ENCODE measurements around the gene RBM33.
"Not testable (repeated sequence)": the region's sequence is repeated elsewhere in the genome, so short reads cannot be mapped to it uniquely, and the experiment has no call there.

RBM33 gene

DNA sequence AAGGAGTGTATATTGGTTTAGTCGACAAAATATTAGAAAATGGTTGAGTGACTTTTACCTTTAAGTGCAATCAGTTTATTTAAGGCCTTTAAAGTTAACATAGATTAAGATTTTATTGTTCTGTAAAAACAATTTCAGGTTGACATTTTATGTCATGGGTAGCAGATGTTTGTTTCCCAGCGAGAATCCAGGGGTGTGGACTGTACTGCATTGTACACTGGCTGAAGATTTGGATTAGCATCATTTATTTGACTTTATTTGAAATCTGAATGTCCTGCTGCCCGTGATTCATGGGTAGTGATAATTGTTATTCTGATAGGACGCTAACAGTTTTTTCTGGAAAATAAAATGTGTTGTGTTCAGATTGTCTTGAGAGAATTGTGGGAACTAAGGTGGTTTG lies 39.3 kb downstream of the RBM33 start:
- peaks cover 13% of the 10 kb centered on the region for H3K4me1 ChIP-seq (ENCODE audit: insufficient read depth, low read length)
- no peak overlapping the region for H3K27ac ChIP-seq (ENCODE audit: low read depth, low read length)
- H3K27me3 ChIP-seq (ENCODE audit: control insufficient read depth in 1 of 2, insufficient read depth in 2 of 2, low read length in 2 of 2), result no peaks in the 10 kb centered on the region
- no peak overlapping the region for H3K9ac ChIP-seq (ENCODE audit: low read length)
- no peak overlapping the region for H3K4me3 ChIP-seq (ENCODE audit: low read depth in 1 of 2, low read length in 2 of 2)
- H3K9me3 ChIP-seq (ENCODE audit: low read length), result no peaks in the 10 kb centered on the region
- H3K36me3 ChIP-seq (ENCODE audit: insufficient read depth, low read length), result peaks cover 30% of the 10 kb centered on the region

DNA sequence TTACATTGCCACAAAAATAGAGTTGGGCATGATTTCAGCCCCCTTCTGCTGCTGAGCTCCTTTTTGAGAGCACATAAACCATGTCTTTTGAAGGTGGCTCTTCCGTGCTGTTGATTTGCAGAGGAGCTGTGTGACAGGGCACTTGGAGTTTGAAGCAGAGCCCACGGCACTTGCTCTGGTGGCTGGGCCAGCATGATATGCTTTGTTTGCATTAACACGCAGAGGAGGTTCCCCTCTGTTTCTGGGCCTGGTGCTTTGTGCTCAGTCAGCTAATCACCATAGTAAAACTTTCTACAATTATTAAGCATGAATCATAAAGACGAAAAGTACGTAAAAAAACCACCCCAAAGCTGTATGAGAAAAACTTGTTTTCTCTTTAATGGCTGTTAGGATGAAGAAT lies 40.1 kb downstream of the RBM33 start:
- Histone ChIP-seq H3K9me3 (ENCODE audit: low read length) (no peaks in the 10 kb centered on the region), H3K36me3 (ENCODE audit: insufficient read depth, low read length) (peaks cover 25% of the 10 kb centered on the region), H3K27ac (ENCODE audit: low read depth, low read length) (no peak overlapping the region), H3K4me3 (ENCODE audit: low read depth in 1 of 2, low read length in 2 of 2) (no peak overlapping the region), H3K27me3 (ENCODE audit: control insufficient read depth in 1 of 2, insufficient read depth in 2 of 2, low read length in 2 of 2) (no peaks in the 10 kb centered on the region), H3K9ac (ENCODE audit: low read length) (no peak overlapping the region), H3K4me1 (ENCODE audit: insufficient read depth, low read length) (peaks cover 13% of the 10 kb centered on the region)

DNA sequence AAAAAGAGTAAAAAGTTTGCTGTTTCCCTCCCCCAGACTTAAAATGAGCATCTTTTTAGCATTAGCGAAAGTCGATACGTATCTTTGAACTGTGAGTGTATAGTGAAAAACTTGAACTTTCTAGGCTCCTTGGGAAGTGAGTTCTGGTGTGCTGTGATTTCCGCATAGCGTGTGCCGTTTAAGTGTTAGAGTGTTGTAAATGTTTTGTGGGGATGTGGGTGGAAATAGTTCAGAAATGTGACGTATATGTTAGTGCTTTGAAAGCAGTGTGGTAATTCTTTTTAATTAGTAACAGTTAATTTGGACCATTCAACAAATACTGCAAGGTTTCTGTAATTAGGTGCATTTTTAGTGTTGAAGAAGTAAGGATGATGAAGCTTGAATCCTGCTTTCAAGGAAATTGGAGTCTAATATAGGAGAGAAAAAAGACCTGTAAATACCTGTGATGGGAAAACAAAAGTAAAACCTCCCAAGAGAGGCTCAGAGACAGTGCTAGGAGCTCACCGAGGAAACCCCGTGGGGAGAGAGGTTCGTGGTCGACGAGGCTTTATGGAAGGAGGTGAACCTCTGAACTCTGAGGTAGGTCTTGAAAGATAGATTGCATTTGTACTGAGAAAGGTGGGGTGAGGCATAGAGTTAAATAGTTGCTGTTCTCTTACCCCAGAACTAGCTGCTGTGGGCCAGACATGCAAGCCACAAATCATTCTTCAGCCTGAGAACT lies 40.8 kb downstream of the RBM33 start:
- H3K27ac ChIP-seq (ENCODE audit: low read depth, low read length), result no peak overlapping the region
- peaks cover 22% of the 10 kb centered on the region for H3K36me3 ChIP-seq (ENCODE audit: insufficient read depth, low read length)

DNA sequence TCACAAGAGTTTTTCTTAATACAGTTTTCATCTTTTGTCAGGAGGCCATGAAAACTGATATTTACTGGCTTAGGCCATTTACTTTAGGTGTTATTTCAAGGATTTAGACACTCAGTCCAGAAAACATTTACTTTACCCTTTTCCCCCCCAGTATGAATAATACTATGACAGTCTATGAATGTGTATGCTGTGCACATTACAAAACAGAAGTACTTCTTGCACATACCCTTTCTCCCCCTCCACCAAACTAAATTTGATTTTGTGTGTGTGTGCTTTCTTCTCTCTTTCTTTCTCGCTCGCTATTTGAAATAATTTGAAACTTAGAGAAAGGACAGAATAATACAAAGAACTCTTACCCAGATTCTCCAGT lies 41.3 kb downstream of the RBM33 start:
- no peak overlapping the region for H3K4me3 ChIP-seq (ENCODE audit: low read depth in 1 of 2, low read length in 2 of 2)
- H3K27me3 ChIP-seq (ENCODE audit: control insufficient read depth in 1 of 2, insufficient read depth in 2 of 2, low read length in 2 of 2), result no peaks in the 10 kb centered on the region
- H3K4me1 ChIP-seq (ENCODE audit: insufficient read depth, low read length), result peaks cover 13% of the 10 kb centered on the region
- no peaks in the 10 kb centered on the region for H3K9me3 ChIP-seq (ENCODE audit: low read length)
- H3K36me3 ChIP-seq (ENCODE audit: insufficient read depth, low read length), result peaks cover 17% of the 10 kb centered on the region
- H3K9ac ChIP-seq (ENCODE audit: low read length), result no peak overlapping the region
- no peak overlapping the region for H3K27ac ChIP-seq (ENCODE audit: low read depth, low read length)

More for the DNA sequence above, 40.8 kb downstream of the RBM33 start:
- H3K4me1 ChIP-seq (ENCODE audit: insufficient read depth, low read length), result peaks cover 13% of the 10 kb centered on the region
- H3K9ac ChIP-seq (ENCODE audit: low read length), result no peak overlapping the region
- no peaks in the 10 kb centered on the region for H3K9me3 ChIP-seq (ENCODE audit: low read length)
- no peak overlapping the region for H3K4me3 ChIP-seq (ENCODE audit: low read depth in 1 of 2, low read length in 2 of 2)
- no peaks in the 10 kb centered on the region for H3K27me3 ChIP-seq (ENCODE audit: control insufficient read depth in 1 of 2, insufficient read depth in 2 of 2, low read length in 2 of 2)

DNA sequence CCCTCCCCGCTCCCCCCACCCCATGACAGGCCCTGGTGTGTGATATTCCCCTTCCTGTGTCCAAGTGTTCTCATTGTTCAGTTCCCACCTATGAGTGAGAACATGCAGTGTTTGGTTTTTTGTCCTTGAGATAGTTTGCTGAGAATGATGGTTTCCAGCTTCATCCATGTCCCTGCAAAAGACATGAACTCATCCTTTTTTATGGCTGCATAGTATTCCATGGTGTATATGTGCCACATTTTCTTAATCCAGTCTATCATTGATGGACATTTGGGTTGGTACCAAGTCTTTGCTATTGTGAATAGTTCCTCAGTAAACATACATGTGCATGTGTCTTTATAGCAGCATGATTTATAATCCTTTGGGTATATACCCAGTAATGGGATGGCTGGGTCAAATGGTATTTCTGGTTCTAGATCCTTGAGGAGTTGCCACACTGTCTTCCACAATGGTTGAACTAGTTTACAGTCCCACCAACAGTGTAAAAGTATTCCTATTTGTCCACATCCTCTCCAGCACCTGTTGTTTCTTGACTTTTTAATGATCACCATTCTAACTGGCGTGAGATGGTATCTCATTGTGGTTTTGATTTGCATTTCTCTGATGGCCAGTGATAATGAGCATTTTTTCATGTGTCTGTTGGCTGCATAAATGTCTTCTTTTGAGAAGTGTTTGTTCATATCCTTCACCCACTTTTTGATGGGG lies 42.3 kb downstream of the RBM33 start:
- H3K27me3 ChIP-seq (ENCODE audit: control insufficient read depth in 1 of 2, insufficient read depth in 2 of 2, low read length in 2 of 2); H3K9ac ChIP-seq (ENCODE audit: low read length); H3K4me3 ChIP-seq (ENCODE audit: low read depth in 1 of 2, low read length in 2 of 2); H3K27ac ChIP-seq (ENCODE audit: low read depth, low read length); H3K9me3 ChIP-seq (ENCODE audit: low read length): not testable (repeated sequence)
- Histone ChIP-seq H3K4me1 (ENCODE audit: insufficient read depth, low read length) (peaks cover 13% of the 10 kb centered on the region), H3K36me3 (ENCODE audit: insufficient read depth, low read length) (peaks cover 11% of the 10 kb centered on the region)

DNA sequence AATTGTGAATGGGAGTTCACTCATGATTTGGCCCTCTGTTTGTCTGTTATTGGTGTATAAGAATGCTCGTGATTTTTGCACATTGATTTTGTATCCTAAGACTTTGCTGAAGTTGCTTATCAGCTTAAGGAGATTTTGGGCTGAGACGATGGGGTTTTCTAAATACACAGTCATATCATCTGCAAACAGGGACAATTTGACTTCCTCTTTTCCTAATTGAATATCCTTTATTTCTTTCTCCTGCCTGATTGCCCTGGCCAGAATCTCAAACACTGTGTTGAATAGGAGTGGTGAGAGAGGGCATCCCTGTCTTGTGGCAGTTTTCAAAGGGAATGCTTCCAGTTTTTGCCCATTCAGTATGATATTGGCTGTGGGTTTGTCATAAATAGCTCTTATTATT lies 43.8 kb downstream of the RBM33 start:
- not testable (repeated sequence) for H3K9me3 ChIP-seq (ENCODE audit: low read length)

DNA sequence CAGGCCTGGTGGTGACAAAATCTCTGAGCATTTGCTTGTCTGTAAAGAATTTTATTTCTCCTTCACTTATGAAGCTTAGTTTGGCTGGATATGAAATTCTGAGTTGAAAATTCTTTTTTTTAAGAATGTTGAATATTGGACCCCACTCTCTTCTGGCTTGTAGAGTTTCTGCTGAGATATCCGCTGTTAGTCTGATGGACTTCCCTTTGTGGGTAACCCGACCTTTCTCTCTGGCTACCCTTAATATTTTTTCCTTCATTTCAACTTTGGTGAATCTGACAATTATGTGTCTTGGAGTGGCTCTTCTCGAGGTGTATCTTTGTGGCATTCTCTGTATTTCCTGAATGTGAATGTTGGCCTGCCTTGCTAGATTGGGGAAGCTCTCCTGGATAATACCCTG lies 46.2 kb downstream of the RBM33 start:
- not testable (repeated sequence) for H3K36me3 ChIP-seq (ENCODE audit: insufficient read depth, low read length); H3K4me3 ChIP-seq (ENCODE audit: low read depth in 1 of 2, low read length in 2 of 2); H3K27ac ChIP-seq (ENCODE audit: low read depth, low read length); H3K4me1 ChIP-seq (ENCODE audit: insufficient read depth, low read length); H3K9ac ChIP-seq (ENCODE audit: low read length); H3K27me3 ChIP-seq (ENCODE audit: control insufficient read depth in 1 of 2, insufficient read depth in 2 of 2, low read length in 2 of 2); H3K9me3 ChIP-seq (ENCODE audit: low read length)

More for the DNA sequence above, 43.8 kb downstream of the RBM33 start:
- not testable (repeated sequence) for H3K9ac ChIP-seq (ENCODE audit: low read length); H3K27me3 ChIP-seq (ENCODE audit: control insufficient read depth in 1 of 2, insufficient read depth in 2 of 2, low read length in 2 of 2); H3K4me3 ChIP-seq (ENCODE audit: low read depth in 1 of 2, low read length in 2 of 2); H3K27ac ChIP-seq (ENCODE audit: low read depth, low read length); H3K36me3 ChIP-seq (ENCODE audit: insufficient read depth, low read length)
- peaks cover 22% of the 10 kb centered on the region for H3K4me1 ChIP-seq (ENCODE audit: insufficient read depth, low read length)

DNA sequence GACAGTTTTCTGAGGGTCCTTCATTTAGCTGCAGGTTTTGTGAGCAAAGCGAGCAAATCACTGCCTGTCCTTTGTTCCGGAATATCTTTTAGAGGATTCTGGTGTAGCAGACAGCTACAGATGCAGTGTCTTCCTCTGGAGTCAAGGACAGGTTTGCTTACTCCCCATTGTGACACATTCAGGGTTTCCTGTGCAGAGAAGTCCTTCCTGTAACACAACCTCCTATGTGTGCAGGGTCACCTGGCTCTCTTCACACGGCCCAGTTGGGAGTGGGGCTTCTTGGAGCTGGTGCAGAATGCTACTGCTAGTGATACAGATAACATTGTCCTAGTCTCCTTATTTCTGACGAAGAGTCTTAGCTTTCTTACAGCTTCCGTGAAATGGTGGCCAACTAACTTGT lies 47.9 kb downstream of the RBM33 start:
- Histone ChIP-seq H3K9ac (ENCODE audit: low read length) (no peak overlapping the region), H3K27me3 (ENCODE audit: control insufficient read depth in 1 of 2, insufficient read depth in 2 of 2, low read length in 2 of 2) (no peaks in the 10 kb centered on the region), H3K27ac (ENCODE audit: low read depth, low read length) (no peak overlapping the region), H3K36me3 (ENCODE audit: insufficient read depth, low read length) (no peaks in the 10 kb centered on the region), H3K4me1 (ENCODE audit: insufficient read depth, low read length) (peaks cover 9% of the 10 kb centered on the region), H3K4me3 (ENCODE audit: low read depth in 1 of 2, low read length in 2 of 2) (peak overlapping the region in 1 of 2 donors; percentile 18), H3K9me3 (ENCODE audit: low read length) (no peaks in the 10 kb centered on the region)

DNA sequence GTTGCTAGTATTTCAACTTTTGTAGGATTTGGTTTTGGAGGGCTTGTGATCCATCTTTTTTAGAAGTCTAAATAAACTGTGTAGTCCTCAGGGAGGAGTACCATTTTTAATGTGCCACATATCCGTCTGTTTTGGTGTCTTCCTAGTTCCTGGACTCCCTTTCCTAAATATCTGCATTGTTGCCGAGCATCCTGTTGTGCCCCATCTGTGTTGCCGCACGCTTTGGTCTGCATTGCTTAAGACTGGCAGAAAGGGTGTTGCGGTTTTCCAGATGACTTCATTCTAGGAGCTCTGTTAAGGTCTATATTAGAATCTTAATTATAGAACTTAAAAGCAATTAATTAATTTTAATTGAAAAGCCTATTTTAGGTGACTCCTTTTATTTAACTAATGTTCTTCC lies 49.4 kb downstream of the RBM33 start:
- Histone ChIP-seq H3K4me3 (ENCODE audit: low read depth in 1 of 2, low read length in 2 of 2) (no peak overlapping the region), H3K27ac (ENCODE audit: low read depth, low read length) (no peak overlapping the region), H3K4me1 (ENCODE audit: insufficient read depth, low read length) (peaks cover 9% of the 10 kb centered on the region), H3K36me3 (ENCODE audit: insufficient read depth, low read length) (no peaks in the 10 kb centered on the region), H3K9ac (ENCODE audit: low read length) (no peak overlapping the region), H3K9me3 (ENCODE audit: low read length) (no peaks in the 10 kb centered on the region), H3K27me3 (ENCODE audit: control insufficient read depth in 1 of 2, insufficient read depth in 2 of 2, low read length in 2 of 2) (no peaks in the 10 kb centered on the region)

DNA sequence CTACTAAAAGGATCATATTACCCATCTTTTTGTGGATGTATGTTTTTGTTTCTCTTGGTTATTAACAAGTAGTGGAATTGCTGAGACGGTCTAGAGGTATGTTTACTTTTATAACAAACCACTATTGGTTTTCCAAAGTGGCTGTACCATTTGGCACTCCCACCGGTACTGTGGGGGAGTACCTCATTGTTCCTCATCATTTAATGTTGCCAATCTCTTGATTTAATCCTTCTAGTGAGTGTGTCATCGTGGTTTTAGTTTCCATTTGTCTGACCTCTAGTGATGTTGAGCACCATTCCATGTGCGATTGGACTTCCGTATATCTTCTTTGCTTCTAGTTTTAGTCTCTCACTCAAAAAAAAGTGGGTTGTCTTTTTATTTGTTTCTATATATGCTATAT lies 50.4 kb downstream of the RBM33 start:
- Histone ChIP-seq H3K4me3 (ENCODE audit: low read depth in 1 of 2, low read length in 2 of 2) (no peak overlapping the region), H3K9ac (ENCODE audit: low read length) (no peak overlapping the region), H3K36me3 (ENCODE audit: insufficient read depth, low read length) (peaks cover 5% of the 10 kb centered on the region)

DNA sequence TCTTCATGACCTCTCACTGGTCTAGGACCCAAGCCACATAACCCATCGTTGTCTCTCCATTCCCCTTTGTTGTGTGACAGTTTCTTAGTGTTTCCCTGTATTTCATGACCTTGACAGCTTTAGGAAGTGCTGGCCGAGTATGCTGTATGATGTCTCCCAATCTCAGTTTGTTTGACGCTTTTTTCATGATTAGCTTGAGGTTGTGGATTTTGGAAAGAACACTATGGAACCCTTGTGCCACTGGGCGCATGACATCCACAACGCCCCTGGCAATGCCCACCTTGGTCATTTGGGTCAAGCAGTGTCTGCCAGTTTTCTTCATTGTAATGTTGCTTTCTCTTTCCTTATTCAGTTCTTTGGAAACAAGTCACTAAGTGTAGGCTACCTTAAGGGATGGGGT lies 52.3 kb downstream of the RBM33 start:
- H3K9ac ChIP-seq (ENCODE audit: low read length), result no peak overlapping the region
- no peaks in the 10 kb centered on the region for H3K27me3 ChIP-seq (ENCODE audit: control insufficient read depth in 1 of 2, insufficient read depth in 2 of 2, low read length in 2 of 2)
- H3K9me3 ChIP-seq (ENCODE audit: low read length), result no peaks in the 10 kb centered on the region
- H3K36me3 ChIP-seq (ENCODE audit: insufficient read depth, low read length), result peaks cover 10% of the 10 kb centered on the region
- H3K4me3 ChIP-seq (ENCODE audit: low read depth in 1 of 2, low read length in 2 of 2), result no peak overlapping the region
- no peak overlapping the region for H3K27ac ChIP-seq (ENCODE audit: low read depth, low read length)
- peaks cover 9% of the 10 kb centered on the region for H3K4me1 ChIP-seq (ENCODE audit: insufficient read depth, low read length)

More for the DNA sequence above, 50.4 kb downstream of the RBM33 start:
- Histone ChIP-seq H3K27me3 (ENCODE audit: control insufficient read depth in 1 of 2, insufficient read depth in 2 of 2, low read length in 2 of 2) (no peaks in the 10 kb centered on the region), H3K4me1 (ENCODE audit: insufficient read depth, low read length) (peaks cover 9% of the 10 kb centered on the region), H3K27ac (ENCODE audit: low read depth, low read length) (no peak overlapping the region), H3K9me3 (ENCODE audit: low read length) (no peaks in the 10 kb centered on the region)

DNA sequence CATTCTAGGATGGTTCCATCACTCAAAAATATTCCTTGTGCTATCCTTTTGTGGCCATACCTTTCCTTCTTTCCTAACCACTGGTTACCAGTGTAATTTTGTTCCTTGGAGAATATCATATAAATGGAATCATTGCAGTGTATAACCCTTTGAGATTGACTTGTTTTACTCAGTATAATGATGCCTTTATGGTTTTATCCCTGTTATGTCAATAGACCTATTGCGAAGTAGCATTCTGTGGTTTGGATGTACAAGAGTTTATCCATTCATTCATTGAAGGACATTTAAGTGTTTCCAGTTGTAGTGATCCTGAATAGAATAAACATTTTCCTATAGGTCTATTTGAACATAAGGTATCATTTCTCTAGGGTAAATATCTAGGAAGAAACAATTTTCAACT lies 54.2 kb downstream of the RBM33 start:
- peaks cover 26% of the 10 kb centered on the region for H3K36me3 ChIP-seq (ENCODE audit: insufficient read depth, low read length)
- no peak overlapping the region for H3K27ac ChIP-seq (ENCODE audit: low read depth, low read length)
- no peak overlapping the region for H3K9ac ChIP-seq (ENCODE audit: low read length)
- H3K9me3 ChIP-seq (ENCODE audit: low read length), result no peaks in the 10 kb centered on the region
- H3K4me3 ChIP-seq (ENCODE audit: low read depth in 1 of 2, low read length in 2 of 2), result no peak overlapping the region
- H3K4me1 ChIP-seq (ENCODE audit: insufficient read depth, low read length), result no peaks in the 10 kb centered on the region
- H3K27me3 ChIP-seq (ENCODE audit: control insufficient read depth in 1 of 2, insufficient read depth in 2 of 2, low read length in 2 of 2), result no peaks in the 10 kb centered on the region

Data from muscle layer of colon (tissue), 2 donors.